T-helper 1 cell treated with Interleukin-12 subunit alpha and Interleukin-12 subunit beta and Interleukin-4 antibody, amounts not matched to agents 30 μg/mL and 1 μg/mL, for 36 hours (primary cell): Measurements from ENCODE around the gene WDFY4.

Source experiments
- H3K27ac Mint-ChIP-seq: one replicate; pipeline ENCODE4 v1.8.0; 2021; ENCODE audit warnings: mild to moderate bottlenecking, mixed read lengths
- H3K27me3 Mint-ChIP-seq: one replicate; pipeline ENCODE4 v1.8.0; 2021; ENCODE audit warnings: low read depth, mixed read lengths
- H3K36me3 Mint-ChIP-seq: one replicate; pipeline ENCODE4 v1.8.0; 2021; ENCODE audit warnings: low read depth, mixed read lengths
- H3K4me1 Mint-ChIP-seq: one replicate; pipeline ENCODE4 v1.8.0; 2021; ENCODE audit warnings: low read depth, mixed read lengths
- H3K4me3 Mint-ChIP-seq: one replicate; pipeline ENCODE4 v1.8.0; 2021; ENCODE audit warnings: mild to moderate bottlenecking, moderate library complexity, mixed read lengths
- H3K9me3 Mint-ChIP-seq: one replicate; pipeline ENCODE4 v1.8.0; 2021; ENCODE audit warnings: mixed read lengths

WDFY4 gene

DNA sequence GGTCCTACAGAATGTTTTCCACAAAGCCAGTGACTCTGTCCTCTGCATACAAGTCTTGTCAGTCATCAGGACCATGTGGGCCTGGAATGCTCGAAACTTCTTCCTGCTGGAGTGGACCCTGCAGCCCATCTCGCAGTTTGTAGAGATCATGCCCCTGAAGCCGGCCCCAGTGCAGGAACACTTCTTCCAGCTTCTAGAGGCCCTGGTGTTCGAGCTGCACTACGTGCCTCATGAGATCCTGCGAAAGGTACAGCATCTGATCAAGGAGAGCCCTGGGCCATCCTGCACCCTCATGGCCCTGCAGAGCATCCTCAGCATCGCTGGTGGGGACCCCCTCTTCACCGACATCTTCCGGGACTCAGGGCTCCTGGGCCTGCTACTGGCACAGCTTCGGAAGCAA is 46.5 kb downstream of the WDFY4 start:
- H3K27ac Mint-ChIP-seq: no peak overlapping the region
- H3K9me3 Mint-ChIP-seq: no peaks in the 10 kb centered on the region
- no peaks in the 10 kb centered on the region for H3K36me3 Mint-ChIP-seq
- H3K4me3 Mint-ChIP-seq: no peak overlapping the region
- H3K4me1 Mint-ChIP-seq: no peaks in the 10 kb centered on the region
- peaks cover 5% of the 10 kb centered on the region for H3K27me3 Mint-ChIP-seq

GRCh38 chr10:48731654-48732053 is 47.0 kb downstream of the WDFY4 start:
- Mint-ChIP-seq H3K4me1 (no peaks in the 10 kb centered on the region), H3K36me3 (no peaks in the 10 kb centered on the region), H3K27ac (no peak overlapping the region), H3K9me3 (no peaks in the 10 kb centered on the region), H3K27me3 (peaks cover 5% of the 10 kb centered on the region), H3K4me3 (no peak overlapping the region)

- no peak overlapping the region for H3K27ac Mint-ChIP-seq
- no peaks in the 10 kb centered on the region for H3K4me1 Mint-ChIP-seq
- H3K27me3 Mint-ChIP-seq: peaks cover 5% of the 10 kb centered on the region
- no peak overlapping the region for H3K4me3 Mint-ChIP-seq
- no peaks in the 10 kb centered on the region for H3K36me3 Mint-ChIP-seq
- H3K9me3 Mint-ChIP-seq: no peaks in the 10 kb centered on the region
Observed at GRCh38 chr10:48733329-48733728, 48.7 kb downstream of the WDFY4 start.

DNA sequence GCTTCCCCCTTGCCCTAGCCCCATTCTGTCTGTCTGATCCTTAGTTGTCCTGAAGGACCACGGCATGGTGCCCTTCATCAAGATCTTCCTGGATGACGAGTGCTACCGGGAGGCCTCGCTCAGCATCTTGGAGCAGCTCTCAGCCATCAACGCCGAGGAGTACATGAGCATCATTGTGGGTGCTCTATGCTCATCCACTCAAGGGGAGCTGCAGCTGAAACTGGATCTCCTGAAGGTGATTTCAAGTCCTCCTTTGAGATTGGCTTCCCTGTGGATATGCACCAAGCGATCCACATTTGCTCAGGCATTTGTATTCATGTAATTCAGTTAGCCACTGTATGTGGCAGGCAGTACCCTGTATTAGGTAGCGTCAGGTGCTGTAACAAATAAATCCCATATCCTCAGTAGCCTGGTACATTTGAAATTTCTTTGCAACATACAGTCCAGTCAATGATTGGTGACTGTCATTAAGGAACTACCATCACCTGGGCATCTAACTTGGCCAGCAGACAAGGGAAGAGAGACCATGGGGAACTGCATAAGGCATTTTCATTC is 51.2 kb downstream of the WDFY4 start:
- Mint-ChIP-seq H3K27me3 (no peaks in the 10 kb centered on the region), H3K9me3 (no peaks in the 10 kb centered on the region), H3K36me3 (no peaks in the 10 kb centered on the region), H3K4me3 (no peak overlapping the region), H3K4me1 (no peaks in the 10 kb centered on the region), H3K27ac (no peak overlapping the region)

GRCh38 chr10:48736596-48736995 is 51.9 kb downstream of the WDFY4 start:
- Mint-ChIP-seq H3K27ac (no peak overlapping the region), H3K27me3 (no peaks in the 10 kb centered on the region), H3K4me1 (no peaks in the 10 kb centered on the region), H3K4me3 (no peak overlapping the region), H3K9me3 (no peaks in the 10 kb centered on the region), H3K36me3 (no peaks in the 10 kb centered on the region)

DNA sequence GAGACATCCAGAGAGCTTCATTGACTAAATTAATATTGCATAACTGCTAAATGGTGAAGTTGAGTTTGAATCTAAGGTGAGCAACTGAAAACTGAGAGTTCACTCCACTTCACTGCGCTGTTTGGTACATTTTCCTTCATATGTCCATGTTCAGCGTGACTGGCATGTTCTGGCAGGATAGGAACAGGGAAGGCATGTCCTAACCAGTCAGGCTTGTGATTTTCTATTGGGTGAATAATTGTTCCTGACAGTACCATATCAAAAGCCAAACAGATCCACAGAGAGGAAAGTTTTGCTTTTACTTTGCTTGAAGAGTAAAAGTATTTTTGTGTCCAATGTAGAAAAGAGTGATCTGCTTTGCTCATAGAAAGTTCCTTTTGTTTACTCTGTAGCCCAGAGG is 53.2 kb downstream of the WDFY4 start:
- Mint-ChIP-seq H3K36me3 (no peaks in the 10 kb centered on the region), H3K27me3 (no peaks in the 10 kb centered on the region), H3K4me1 (no peaks in the 10 kb centered on the region), H3K9me3 (no peaks in the 10 kb centered on the region), H3K27ac (no peak overlapping the region), H3K4me3 (no peak overlapping the region)

DNA sequence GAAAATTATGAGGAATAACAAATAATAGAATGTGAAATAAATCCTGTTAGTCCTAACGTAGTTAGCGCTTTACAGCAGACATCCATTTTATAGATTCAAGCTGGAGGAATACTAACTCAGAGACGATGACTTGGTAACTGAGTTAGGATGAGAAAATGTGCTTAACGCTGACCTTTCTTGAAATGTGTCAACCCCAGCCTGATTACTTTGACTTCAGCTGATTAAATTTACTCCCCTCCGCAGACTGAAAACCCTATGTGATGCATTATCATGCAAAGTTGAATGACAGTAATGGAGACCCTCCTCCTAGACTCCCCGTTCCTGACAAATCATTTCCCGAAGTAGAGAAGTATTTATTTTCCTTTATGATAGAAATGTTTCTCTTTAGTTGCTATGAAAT is 54.5 kb downstream of the WDFY4 start:
- Mint-ChIP-seq H3K27me3 (no peaks in the 10 kb centered on the region), H3K9me3 (no peaks in the 10 kb centered on the region), H3K36me3 (no peaks in the 10 kb centered on the region), H3K4me1 (no peaks in the 10 kb centered on the region), H3K27ac (no peak overlapping the region), H3K4me3 (no peak overlapping the region)

- Mint-ChIP-seq H3K9me3 (no peaks in the 10 kb centered on the region), H3K27ac (no peak overlapping the region), H3K36me3 (no peaks in the 10 kb centered on the region), H3K4me1 (no peaks in the 10 kb centered on the region), H3K4me3 (no peak overlapping the region), H3K27me3 (no peaks in the 10 kb centered on the region)
Observed at GRCh38 chr10:48740015-48740707, 55.5 kb downstream of the WDFY4 start.

DNA sequence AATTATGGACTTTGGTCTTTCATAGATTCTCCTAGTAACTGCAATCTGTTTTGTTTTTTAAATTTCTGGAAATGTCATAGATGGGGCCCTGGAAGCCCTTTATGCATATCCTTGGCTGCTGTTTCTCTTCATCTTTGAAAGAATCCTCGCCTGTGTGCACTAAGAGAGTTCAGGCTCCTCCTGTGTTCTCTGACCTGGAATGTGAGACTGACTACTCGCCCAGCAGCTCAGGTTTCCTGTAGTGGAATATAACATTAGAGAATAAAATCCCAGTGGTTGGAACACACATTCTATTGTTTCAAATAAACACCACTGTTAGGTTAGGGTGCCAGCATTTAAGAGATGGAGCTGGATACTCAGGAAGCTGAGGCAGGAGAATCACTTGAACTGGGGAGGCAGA is 56.3 kb downstream of the WDFY4 start:
- H3K27me3 Mint-ChIP-seq: no peaks in the 10 kb centered on the region
- no peaks in the 10 kb centered on the region for H3K4me1 Mint-ChIP-seq
- no peak overlapping the region for H3K4me3 Mint-ChIP-seq
- H3K27ac Mint-ChIP-seq: no peak overlapping the region
- H3K9me3 Mint-ChIP-seq: no peaks in the 10 kb centered on the region
- H3K36me3 Mint-ChIP-seq: no peaks in the 10 kb centered on the region

DNA sequence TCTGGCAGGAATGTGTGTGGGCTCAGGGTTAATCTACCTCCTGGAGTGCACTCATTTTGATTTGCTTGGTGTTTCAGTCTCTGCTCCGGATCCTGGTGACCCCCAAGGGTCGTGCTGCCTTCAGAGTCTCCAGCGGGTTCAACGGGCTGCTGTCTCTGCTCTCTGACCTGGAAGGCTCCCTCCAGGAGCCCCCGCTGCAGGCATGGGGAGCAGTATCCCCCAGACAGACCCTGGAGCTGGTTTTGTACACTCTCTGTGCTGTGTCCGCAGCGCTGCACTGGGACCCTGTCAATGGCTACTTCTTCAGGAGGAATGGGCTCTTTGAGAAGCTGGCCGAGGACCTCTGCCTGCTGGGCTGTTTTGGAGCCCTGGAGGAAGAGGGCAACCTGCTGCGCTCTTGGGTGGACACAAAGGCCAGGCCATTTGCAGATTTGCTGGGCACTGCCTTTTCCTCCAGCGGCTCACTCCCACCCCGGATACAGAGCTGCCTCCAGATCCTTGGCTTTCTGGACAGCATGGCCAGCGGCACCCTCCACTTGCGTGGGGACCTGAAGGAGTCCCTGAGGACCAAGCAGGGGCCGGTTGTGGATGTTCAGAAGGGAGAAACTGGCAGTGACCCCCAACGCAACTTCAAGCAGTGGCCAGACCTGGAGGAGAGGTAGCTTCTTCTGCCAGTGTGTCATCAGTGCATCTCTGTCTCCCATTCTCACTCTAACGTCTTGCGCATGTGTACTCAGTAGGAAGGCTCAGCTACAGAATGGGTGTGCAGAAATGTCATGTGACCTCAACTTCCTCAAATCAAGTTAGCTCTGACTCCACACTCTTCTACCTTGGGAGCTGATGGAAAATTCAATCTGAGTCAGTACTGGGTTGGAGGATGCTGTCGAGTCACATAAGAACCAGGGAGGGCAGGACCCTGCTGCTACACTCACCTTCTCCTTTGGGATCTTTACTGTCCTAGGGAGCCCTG is 58.5 kb downstream of the WDFY4 start:
- Mint-ChIP-seq H3K4me3 (no peak overlapping the region), H3K4me1 (no peaks in the 10 kb centered on the region), H3K27ac (no peak overlapping the region), H3K27me3 (no peaks in the 10 kb centered on the region), H3K9me3 (no peaks in the 10 kb centered on the region), H3K36me3 (no peaks in the 10 kb centered on the region)

DNA sequence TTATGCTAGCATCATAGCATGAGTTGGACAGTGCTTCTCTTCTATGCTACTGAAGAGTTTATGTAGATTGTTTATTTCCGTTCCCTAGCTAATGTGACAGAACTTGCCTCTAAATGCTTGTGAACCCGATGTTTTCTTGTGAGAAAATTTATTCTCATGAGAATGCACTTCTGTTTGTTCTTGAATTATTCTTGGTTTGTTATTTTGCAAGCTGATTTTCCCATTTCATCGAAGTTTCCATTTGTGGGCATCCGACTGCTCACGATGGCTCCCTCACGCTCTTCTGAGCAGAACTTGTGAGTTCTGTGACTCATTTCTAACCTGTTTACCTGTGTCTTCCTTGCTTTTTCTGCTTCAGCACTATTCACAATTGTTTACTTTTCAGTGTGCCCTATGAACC is 59.9 kb downstream of the WDFY4 start:
- no peaks in the 10 kb centered on the region for H3K9me3 Mint-ChIP-seq
- no peaks in the 10 kb centered on the region for H3K27me3 Mint-ChIP-seq
- no peaks in the 10 kb centered on the region for H3K4me1 Mint-ChIP-seq
- no peaks in the 10 kb centered on the region for H3K36me3 Mint-ChIP-seq
- no peak overlapping the region for H3K4me3 Mint-ChIP-seq
- H3K27ac Mint-ChIP-seq: no peak overlapping the region

DNA sequence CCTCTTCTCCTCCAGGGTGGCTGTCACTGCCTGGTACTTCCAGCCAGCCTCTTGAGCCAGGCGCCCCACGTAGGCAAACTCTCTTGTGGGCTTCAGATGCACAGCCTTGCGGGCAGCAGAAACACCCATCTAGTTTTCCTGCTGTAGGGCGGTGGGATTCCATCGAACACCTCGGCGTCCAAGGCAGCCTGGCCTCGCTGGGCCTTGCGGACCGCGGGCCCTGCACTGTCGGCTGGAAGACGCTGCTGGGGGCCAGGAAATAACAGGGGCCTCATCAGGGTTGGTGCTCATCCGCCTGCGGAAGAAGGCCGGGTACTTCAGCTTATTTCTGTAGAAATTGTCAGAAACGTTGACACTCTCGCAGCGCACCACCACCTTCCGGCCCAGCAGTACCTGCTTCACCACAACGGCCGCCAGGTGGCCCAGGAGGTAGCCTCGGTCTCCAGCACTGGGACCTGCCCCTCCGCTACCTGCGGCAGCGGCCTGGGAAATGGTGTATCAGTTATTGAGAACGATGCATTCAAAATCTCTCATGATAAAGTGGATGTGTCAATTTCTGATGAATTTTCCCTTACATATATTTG is 61.1 kb downstream of the WDFY4 start:
- Mint-ChIP-seq H3K4me3 (no peak overlapping the region), H3K4me1 (no peaks in the 10 kb centered on the region), H3K36me3 (no peaks in the 10 kb centered on the region), H3K9me3 (no peaks in the 10 kb centered on the region), H3K27ac (no peak overlapping the region), H3K27me3 (no peaks in the 10 kb centered on the region)

DNA sequence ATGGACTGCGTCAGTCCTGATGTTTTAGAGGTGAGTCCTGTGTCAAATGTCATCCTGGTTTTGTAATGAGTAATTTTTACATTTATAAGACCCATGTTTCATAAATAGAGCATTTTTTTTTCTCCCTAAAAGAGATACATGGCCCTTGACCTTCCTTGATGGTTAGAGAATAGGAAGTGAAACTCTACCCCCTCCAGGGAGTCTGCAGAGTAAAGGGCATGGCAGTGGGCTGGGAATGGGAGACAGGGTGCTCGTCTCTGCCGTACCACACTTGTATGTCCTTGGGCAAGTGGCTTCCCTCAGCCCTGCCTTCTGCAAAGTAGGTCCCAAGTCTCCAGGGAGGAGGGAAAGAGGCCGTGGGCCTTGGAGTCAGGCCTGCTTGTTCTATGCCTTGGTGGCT is 63.9 kb downstream of the WDFY4 start:
- Mint-ChIP-seq H3K9me3 (no peaks in the 10 kb centered on the region), H3K27me3 (no peaks in the 10 kb centered on the region), H3K36me3 (no peaks in the 10 kb centered on the region), H3K4me3 (no peak overlapping the region), H3K4me1 (no peaks in the 10 kb centered on the region), H3K27ac (no peak overlapping the region)

- Mint-ChIP-seq H3K4me1 (no peaks in the 10 kb centered on the region), H3K4me3 (no peak overlapping the region), H3K27ac (no peak overlapping the region), H3K9me3 (no peaks in the 10 kb centered on the region), H3K36me3 (no peaks in the 10 kb centered on the region), H3K27me3 (no peaks in the 10 kb centered on the region)
Observed at GRCh38 chr10:48749254-48749787, 64.6 kb downstream of the WDFY4 start.
